ENCODE results near the gene TTC27. TPM values are rescaled to one million over a fixed set of nuclear protein-coding genes. Genes with fewer than 3 reads are reported as not detected.

The TTC27 gene
- polyA plus RNA-seq, 3 donors: 26.7 to 28.7 (median 27.2) TPM

DNA sequence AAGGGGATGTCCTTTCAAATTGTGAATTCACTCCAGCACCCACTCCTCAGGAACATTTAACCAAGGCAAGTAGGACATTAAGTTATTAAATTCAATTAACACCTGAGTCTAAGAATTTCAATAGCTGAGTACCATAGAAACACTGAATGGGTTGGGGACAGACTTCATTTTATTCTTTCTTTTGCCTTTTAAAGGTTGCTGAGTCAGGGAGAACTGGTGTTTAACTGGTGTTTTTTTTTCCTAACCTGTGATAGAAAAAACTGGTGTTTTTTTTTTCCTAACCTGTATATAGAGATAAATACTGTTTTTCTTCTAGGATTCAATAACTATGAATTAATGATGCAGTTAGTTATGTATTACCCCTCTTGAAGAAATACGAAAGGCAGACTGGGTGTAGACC is 38.9 kb downstream of the TTC27 start:
- DNase-seq (ENCODE audit: low read depth in 3 of 3, low spot score in 2 of 3): no peak

DNA sequence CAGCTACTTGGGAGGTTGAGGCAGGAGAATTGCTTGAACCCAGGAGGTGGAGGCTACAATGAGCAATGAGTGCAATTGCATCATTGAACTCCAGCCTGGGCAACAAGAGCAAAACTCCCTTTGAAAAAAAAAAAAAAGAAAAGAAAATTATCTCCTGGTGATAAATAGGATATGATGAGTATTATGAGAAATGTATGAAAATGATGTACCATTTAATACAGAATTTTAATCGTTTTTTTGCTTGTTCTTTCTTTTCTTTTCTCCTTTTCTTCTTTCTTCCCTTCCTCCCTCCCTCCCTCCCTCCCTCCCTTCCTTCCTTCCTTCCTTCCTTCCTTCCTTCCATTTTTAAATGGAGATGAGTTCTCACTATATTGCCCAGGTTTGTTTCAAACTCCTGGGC is 40.4 kb downstream of the TTC27 start:
- no peak for DNase-seq (ENCODE audit: low read depth in 3 of 3, low spot score in 2 of 3)

DNA sequence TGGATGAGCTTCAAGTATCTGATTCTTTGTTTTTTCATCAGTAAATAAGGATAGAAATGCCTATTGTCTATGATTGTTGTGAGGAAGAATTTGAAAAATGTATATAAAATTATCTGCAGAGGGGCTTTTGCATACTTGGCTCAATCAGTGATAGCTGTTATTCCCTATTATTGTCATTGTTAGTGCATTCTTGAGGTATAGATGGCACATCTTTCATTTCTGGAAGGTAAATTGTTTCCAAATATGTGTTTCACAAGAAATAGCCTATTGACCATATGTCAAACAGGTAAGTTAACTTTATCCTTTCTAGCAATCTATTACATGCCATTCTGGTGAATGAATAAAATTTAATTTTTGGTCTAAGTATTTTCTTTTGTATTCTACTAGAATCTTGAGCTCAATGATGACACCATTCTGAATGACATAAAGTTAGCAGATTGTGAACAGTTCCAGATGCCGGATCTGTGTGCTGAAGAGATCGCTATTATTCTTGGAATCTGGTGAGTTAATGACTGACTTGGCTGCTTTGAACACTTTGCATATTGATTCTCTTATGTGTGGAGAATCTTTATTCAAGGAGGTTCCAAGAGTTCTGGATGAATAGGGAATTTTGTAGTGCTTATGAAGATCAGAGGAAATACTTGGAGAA is 44.2 kb downstream of the TTC27 start:
- no peak for DNase-seq (ENCODE audit: low read depth in 3 of 3, low spot score in 2 of 3)

DNA sequence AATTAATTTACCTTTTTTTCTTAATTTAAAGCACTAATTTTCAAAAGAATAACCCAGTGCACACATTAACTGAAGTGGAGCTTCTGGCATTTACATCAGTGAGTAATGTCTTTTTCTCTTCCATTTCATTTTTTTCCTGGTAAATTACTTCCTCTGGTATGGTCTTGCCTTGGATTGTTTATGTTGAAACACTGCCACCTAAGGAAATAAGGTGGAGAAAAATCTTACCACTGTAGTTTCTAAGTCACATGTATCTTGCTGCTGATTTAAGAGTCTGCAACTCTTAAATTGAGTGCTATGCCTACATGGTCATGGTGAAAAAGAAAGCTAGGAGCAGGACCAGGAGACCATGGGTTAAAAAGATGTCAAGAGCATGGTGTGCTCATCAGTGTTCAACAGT is 51.0 kb downstream of the TTC27 start:
- no peak for DNase-seq (ENCODE audit: low read depth in 3 of 3, low spot score in 2 of 3)

DNA sequence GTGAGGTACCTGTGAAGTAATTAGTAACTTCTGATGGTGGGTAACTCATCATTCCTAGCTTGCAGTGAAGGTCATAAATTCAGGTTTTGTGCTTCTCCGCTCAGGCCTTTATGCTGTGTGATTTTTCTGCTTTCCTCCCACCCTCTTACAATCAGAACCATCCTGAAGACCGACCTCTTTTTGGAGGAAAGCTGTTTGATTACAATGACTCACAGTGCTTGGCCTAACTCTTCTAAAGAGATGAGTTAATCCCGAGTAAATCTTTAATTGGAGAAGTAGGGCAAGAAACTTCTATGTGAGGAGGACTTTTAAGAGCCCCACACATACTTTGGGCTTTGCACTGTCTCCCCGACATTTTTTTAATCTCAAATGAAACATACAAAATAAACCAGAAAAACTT is 53.1 kb downstream of the TTC27 start:
- DNase-seq (ENCODE audit: low read depth in 3 of 3, low spot score in 2 of 3): no peak

DNA sequence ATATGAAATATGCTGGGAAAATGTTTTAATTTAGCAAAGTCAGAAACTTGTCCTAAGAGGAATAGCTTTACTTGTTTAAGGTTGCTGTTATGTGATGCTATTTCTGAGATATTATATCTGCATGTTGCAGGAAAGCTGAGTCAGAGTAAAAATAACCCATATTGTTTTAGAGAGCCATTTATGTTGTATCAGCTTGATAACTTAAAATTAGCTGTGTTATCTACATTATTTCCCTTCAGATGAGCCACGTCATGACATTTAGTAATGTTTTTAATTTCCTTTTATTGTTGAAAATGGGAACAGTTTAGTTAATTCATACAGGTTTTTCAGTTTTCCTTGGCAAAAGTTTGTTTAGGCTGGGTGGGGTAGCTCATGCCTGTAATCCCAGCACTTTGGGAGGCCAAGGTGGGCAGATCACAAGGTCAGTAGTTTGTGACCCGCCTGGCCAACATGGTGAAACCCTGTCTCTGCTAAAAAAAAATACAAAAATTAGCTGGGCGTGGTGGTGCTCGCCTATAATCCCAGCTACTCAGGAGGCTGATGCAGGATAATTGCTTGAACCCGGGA is 55.8 kb downstream of the TTC27 start:
- no peak for DNase-seq (ENCODE audit: low read depth in 3 of 3, low spot score in 2 of 3)

DNA sequence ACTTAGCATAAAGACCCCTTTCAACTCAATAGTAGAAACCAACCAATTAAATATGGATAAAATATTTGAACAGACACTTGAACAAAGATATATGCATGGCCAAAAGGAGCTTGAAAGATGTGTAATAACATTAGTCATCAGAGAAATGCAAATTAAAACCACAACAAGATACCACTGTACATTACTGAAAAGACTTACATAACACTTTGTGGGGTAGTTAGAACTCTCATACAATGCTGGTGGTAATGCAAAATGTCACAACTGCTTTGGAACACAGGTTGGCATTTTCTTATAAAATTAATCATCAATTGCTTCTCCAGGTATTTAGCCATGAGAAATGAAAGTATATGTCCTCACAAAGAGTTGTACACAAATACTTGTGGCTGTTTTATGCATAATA is 60.7 kb downstream of the TTC27 start:
- no peak for DNase-seq (ENCODE audit: low read depth in 3 of 3, low spot score in 2 of 3)

DNA sequence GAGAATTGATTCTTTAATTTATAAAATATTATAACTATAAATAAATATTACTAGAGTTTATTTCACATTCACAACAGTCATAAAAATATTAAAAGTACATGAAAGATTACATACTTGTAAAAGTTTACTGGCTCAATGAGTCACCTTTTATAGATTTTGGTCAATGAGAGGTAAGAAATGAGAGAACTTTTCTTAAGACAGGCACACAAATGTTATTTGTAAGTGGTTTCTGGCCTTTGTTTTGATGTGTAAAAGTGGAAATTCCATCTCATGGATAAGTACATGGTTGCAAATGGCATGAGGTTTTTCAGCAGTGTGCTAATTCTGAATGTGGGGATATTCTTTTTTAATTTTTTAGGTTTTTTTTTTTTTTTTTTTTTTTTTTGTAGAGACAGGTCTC is 63.8 kb downstream of the TTC27 start:
- DNase-seq (ENCODE audit: low read depth in 3 of 3, low spot score in 2 of 3): no peak

DNA sequence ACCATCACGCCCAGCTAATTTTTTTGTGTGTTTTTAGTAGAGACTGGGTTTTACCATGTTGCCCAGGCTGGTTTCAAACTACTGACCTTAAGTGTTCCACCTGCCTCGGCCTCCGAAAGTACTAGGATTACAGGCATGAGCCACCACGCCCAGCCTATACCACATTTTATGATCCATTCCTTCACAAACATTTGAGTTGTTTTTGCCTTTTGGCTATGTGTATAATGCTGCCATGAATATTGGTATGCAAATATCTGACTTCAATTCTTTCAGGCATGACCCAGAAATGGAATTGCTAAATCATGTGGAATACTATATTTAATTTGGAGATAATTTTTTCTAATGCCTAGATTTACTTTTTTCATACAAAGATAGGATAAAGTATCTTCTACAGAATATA is 68.6 kb downstream of the TTC27 start:
- no peak for DNase-seq (ENCODE audit: low read depth in 3 of 3, low spot score in 2 of 3)

DNA sequence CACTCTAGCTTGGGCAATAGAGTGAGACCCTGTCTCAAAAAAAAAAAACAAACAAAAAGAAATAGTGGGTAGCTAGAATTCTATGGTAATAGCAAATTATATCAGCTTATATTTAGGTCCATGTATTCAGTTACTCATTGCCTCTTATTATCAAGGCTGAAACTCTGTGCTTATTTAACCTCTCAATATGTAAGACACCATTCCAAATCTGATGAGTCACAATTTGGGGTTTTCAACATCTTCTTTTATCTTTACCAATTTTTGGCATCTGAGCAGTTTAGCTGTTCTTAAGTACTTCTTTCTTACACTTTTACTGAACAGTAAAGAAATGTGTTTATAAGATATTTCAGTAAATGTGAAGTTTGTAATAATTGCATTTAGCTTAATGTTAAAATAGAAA is 69.3 kb downstream of the TTC27 start:
- no peak for DNase-seq (ENCODE audit: low read depth in 3 of 3, low spot score in 2 of 3)

DNA sequence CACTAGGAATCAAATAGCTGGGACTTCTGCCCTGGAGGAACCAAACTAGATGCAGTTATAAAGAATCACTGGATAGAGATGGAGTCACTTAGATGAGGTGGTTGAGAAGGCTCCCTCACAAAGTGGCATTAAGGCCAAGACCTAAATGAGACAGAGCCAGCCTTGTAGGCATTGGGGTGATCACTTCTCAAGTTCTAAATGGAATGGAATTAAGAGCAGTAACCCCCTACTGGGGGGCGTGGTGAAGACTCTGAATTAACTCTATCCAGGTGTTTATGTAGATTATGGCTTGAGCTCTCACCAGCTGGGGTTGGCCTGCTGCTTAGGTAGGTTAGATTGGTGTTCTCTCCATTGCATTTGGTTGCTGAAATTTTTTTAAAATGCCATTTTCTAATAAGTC is 71.3 kb downstream of the TTC27 start:
- no peak for DNase-seq (ENCODE audit: low read depth in 3 of 3, low spot score in 2 of 3)

DNA sequence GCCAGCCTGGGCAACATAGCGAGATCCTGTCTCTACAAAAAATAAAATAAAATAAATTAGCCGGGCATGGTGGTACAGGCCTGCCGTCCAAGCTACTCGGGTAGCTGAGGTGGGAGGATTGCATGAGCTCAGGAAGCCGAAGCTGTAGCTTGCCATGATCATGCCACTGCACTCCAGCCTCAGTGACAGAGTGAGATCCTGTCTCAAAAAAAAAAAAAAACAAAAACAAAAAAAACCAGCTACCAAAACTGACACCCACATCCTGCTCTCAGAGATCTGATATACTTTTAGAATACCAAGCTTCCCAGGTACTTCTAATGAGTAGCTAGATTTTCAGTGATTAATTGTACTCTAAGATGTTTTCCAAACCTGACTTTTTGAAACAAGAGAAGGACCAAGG is 74.0 kb downstream of the TTC27 start:
- DNase-seq (ENCODE audit: low read depth in 3 of 3, low spot score in 2 of 3): no peak

DNA sequence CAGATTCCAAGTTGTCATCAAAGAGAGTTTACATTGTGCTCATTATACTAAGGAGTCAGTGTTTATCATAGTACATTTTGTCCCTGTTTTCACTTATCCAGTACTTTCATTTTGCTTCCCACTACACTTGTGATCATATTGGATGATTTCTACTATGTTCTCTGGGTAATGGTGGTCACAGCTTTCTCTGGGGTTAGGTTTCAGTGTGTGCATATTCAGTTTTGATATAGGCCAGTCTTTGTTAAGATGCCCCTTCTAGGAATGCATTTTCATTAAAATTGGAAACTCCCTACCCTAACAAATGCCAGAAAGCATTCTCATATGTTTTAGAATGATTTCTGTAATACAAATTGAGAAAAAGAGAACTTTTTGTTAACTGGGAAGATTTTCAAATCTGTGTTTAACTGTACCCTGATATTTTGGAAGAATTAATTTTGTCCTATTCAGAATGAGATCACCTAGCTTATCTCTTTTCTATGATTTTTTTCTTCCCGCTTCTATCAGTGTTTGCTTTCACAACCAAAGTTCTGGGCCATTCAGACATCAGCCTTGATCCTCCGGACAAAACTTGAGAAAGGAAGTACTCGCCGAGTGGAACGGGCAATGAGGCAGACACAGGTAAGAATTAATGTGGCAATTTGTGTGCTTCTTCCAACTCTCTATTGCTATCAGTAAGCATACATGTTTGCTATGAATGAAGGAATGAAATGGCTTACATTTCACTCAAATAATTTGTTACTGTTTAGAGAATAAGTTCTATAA is 74.6 kb downstream of the TTC27 start:
- no peak for DNase-seq (ENCODE audit: low read depth in 3 of 3, low spot score in 2 of 3)

DNA sequence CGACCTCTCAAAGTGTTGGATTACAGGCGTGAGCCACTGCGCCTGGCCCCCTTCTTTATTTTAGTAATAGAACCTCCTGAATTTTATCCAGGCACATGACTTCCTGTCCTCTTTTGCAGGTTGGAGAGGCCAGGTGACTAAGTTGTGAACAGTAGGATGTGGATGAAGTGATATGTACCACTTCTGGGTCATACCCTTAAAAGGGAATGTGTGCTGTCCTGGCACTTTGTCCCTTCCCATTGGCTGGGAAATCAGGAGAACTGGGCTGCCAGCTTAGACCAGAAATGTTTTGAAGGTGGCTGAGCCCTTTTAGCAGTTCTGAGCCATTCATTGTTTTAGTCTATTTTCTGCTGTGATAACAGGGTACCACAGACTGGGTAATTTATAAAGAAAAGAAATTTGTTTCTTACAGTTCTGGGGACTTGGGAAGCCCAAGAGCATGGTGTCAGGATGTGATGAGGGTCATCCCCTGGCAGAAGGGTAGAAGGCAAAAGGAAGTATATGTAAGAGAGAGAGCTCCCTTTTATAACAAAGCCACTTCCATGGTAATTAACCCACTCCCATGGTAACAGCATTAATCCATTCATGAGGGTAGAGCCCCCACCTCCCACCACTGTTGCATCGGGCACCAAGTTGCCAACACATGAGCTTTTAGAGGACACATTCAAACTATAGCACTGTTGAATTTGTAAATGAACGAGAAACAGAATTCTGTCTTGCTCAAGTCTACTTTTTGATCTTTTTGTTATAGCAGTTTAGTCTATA is 79.1 kb downstream of the TTC27 start:
- DNase-seq (ENCODE audit: low read depth in 3 of 3, low spot score in 2 of 3): no peak

DNA sequence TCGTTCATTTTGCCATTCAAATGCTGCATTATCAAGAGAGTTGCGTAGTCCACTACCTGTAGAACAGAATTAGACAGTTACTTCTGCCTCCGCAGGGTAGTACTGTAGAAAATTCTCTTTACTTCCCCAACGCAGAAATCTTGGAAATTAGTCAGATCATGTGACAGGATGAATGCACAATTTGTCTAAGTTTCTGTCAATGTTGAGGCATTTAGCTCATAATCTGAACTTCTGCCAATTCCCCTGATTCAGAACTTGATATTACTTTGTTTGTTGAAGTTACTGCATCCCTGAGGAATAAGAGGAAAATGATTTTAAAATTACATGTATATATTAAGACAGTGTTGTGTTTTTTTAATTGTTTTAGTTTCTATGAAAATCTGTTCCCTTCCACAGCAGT is 83.4 kb downstream of the TTC27 start:
- no peak for DNase-seq (ENCODE audit: low read depth in 3 of 3, low spot score in 2 of 3)

DNA sequence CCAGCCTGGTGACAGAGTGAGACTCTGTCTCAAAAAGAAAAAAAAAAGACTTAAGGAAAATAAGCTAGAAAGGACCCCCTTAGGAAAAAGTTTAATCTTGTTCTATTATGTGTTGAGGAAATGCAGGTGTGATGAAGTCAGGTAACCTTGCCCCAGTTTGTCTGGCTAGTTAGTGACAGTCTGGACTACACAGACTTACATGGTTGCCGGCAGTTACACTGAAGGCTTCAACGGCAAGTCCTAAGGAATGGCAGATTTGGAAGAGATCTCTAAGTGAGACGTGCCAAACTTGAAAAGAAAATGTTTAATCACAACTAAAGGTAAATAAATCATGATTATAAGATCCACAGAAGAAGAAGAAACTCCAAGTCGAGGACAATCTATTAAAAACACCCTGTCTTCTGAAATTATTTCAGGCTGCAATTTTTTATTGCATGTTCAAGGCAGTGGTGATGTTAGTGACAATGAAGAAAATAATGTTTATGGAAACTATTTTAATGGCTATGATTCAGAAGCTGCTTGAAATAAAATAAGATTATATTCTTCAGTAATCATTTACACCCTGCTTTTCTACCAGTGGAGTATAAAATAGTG is 84.2 kb downstream of the TTC27 start:
- no peak for DNase-seq (ENCODE audit: low read depth in 3 of 3, low spot score in 2 of 3)

DNA sequence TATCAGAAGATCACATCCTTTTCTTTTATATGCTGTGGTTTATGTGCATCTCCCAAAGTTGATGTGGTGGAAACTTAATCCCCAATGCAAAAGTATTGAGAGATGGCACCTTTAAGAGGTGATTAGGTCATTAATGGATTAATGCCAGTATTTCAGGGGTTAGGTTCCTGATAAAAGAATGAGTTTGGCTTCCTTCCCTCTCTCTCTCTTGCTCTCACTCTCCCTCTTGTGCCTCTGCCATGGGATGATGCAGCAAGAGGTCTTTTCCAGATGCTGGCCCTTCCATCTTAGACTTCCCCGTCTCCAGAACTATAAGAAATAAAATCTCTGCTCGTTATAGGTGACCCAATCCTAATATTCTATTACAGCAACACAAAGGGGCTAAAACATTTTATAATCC is 85.0 kb downstream of the TTC27 start:
- no peak for DNase-seq (ENCODE audit: low read depth in 3 of 3, low spot score in 2 of 3)

DNA sequence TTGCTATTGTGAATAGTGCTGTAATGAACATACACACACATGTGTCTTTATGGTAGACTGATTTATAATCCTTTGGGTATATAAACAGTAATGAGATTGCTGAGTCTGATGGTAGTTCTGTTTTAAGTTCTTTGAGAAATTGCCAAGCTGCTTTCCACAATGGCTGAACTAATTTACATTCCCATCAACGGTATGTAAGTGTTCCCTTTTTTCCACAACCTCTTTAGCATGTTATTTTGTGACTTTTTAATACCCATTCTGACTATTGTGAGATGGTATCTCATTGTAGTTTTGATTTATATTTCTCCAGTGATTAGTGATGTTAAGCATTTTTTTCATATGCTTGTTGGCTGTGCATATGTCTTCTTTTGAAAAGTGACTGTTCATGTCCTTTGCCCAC is 86.7 kb downstream of the TTC27 start:
- no peak for DNase-seq (ENCODE audit: low read depth in 3 of 3, low spot score in 2 of 3)

DNA sequence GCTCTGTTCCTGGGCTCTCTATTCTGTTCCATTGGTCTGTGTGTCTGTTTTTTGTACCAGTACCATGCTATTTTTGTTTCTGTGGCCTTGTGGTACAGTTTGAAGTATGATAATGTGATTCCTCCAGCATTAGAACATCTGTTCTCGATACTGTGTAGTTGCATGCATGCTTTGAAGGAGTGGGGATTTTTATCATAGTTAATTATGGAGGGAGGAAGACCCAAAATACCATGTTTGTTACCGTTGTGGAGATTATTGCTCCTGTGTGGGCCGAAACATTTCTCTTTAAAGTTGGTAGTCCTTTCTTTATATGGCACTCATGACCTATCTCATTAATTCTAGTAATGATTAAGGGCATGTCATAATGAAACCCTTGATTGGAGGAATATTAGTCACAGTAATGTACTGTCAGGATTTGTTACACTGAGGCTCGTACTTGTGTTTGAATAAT is 87.6 kb downstream of the TTC27 start:
- DNase-seq (ENCODE audit: low read depth in 3 of 3, low spot score in 2 of 3): no peak

DNA sequence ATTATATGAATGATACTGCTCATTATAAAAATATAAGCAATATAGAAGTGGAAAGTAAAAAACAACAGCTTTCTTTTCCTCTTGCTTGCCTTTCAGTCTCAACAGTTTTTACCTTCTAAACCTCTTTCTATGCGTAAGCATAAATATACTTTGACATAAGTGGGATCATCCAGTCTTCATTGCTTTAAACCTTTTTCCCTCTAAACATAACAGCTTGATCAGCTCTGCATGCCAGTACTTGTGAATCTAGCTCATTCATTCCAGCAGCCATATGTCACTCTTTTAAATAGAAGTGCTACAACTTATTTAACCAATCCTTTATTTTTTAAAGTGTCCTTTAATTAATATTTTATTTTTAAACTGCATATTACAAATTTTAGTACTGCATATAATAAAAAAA is 88.1 kb downstream of the TTC27 start:
- DNase-seq (ENCODE audit: low read depth in 3 of 3, low spot score in 2 of 3): no peak

DNA sequence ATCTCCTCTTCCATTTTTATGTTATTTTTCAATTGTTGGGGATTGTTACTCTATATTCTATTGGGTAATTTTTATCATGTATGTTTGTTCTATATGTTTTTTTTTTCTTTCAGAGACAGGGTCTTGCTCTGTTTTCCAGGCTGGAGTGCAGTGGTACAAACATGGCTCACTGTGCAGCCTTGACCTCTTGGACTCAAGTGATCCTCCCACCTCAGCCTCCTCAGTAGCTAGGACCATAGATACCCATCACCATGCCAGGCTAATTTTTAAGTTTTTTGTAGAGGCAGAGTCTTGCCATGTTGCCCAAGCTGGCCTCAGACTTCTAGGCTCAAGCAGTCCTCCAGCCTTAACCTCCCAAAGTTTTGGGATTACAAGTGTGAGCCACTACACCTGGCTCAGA is 88.7 kb downstream of the TTC27 start:
- DNase-seq (ENCODE audit: low read depth in 3 of 3, low spot score in 2 of 3): no peak
